SJSA1 (cell line): Measurements from ENCODE around the gene SF3B6. TPM values are rescaled to one million over a fixed set of nuclear protein-coding genes. Genes with fewer than 3 reads are reported as not detected.
"Not testable (repeated sequence)": the region's sequence is repeated elsewhere in the genome, so short reads cannot be mapped to it uniquely, and the experiment has no call there.

Experiments
- DNase-seq, 2 experiments: peaks; one replicate each; pipeline ENCODE4 v3.0.0-alpha.2; 2015 to 2020; ENCODE audit warnings: low spot score in 2 of 2, low read depth in 1 of 2
- H3K27ac ChIP-seq: fragments of 250-450 bp; sonication (Bioruptor Pico); 2 replicates; pipeline ENCODE4 v1.5.1; 2020; ENCODE audit warnings: mild to moderate bottlenecking, moderate library complexity
- H3K27me3 ChIP-seq: fragments of 250-450 bp; sonication (Bioruptor Pico); replicated peaks from 2 replicates; pipeline ENCODE4 v1.5.1; 2020; ENCODE audit warnings: mild to moderate bottlenecking, moderate library complexity
- H3K36me3 ChIP-seq: fragments of 250-450 bp; sonication (Bioruptor Pico); 2 replicates; pipeline ENCODE4 v1.5.1; 2020; ENCODE audit warnings: mild to moderate bottlenecking
- H3K4me1 ChIP-seq: fragments of 250-450 bp; sonication (Bioruptor Pico); replicated peaks from 2 replicates; pipeline ENCODE4 v1.6.1; 2021; ENCODE audit warnings: mild to moderate bottlenecking
- H3K4me3 ChIP-seq: fragments of 250-450 bp; sonication (Bioruptor Pico); 2 replicates; pipeline ENCODE4 v1.5.1; 2020; ENCODE audit warnings: mild to moderate bottlenecking
- H3K9me3 ChIP-seq: fragments of 250-450 bp; sonication (Bioruptor Pico); replicated peaks from 2 replicates; pipeline ENCODE4 v1.5.1; 2020; ENCODE audit warnings: mild to moderate bottlenecking
- total RNA-seq: library from RNA; depleted of rRNA; stranded (reverse); fragments of >200 nt; shearing (Covaris generic); gene quantifications from 2 replicates; pipeline ENCODE4 v1.2.3, GENCODE V29; 2014

Gene SF3B6
- total RNA-seq, 1 experiment from 2014 or later = 274 TPM

- H3K36me3 ChIP-seq = no peaks in the 10 kb centered on the region
- no peaks in the 10 kb centered on the region for H3K27me3 ChIP-seq
- no peaks in the 10 kb centered on the region for H3K9me3 ChIP-seq
- peaks cover 17% of the 10 kb centered on the region for H3K4me1 ChIP-seq
- H3K4me3 ChIP-seq = no peak overlapping the region
- DNase-seq = peak in 1 of 2 experiments; percentile 41
- H3K27ac ChIP-seq = no peak overlapping the region
Measured at GRCh38 chr2:24052951-24053350, 23.2 kb downstream of the SF3B6 start.

- no peaks in the 10 kb centered on the region for H3K36me3 ChIP-seq
- no peak overlapping the region for H3K27ac ChIP-seq
- no peaks in the 10 kb centered on the region for H3K27me3 ChIP-seq
- H3K4me1 ChIP-seq = peaks cover 20% of the 10 kb centered on the region
- H3K4me3 ChIP-seq = no peak overlapping the region
- DNase-seq = no peak
- no peaks in the 10 kb centered on the region for H3K9me3 ChIP-seq
Measured at GRCh38 chr2:24051833-24052232, 24.3 kb downstream of the SF3B6 start.

GRCh38 chr2:24050041-24050979, 25.8 kb downstream of the SF3B6 start:
- Histone ChIP-seq H3K27ac (no peak overlapping the region), H3K36me3 (no peaks in the 10 kb centered on the region), H3K27me3 (no peaks in the 10 kb centered on the region), H3K9me3 (no peaks in the 10 kb centered on the region), H3K4me3 (peak overlapping the region; percentile 56), H3K4me1 (peaks cover 24% of the 10 kb centered on the region)
- DNase-seq = peak in 1 of 2 experiments; percentile 33

- H3K4me3 ChIP-seq = peak within 1 kb of the TSS; percentile 56
- H3K9me3 ChIP-seq = no peaks in the 10 kb centered on the region
- H3K4me1 ChIP-seq = peaks cover 24% of the 10 kb centered on the region
- H3K27ac ChIP-seq = no peak within 1 kb of the TSS
- H3K27me3 ChIP-seq = no peaks in the 10 kb centered on the region
- no peaks in the 10 kb centered on the region for H3K36me3 ChIP-seq
- DNase-seq = peak; percentile 25 to 76
Measured at GRCh38 chr2:24049485-24050021, 26.6 kb downstream of the SF3B6 start, which contains the start of gene FKBP1B. Gene FKBP1B, plus strand, starts transcription at chr2:24049741. Its CDS starts 109 bp downstream, at chr2:24049850.

GRCh38 chr2:24048769-24049484, 27.2 kb downstream of the SF3B6 start:
- Histone ChIP-seq H3K27me3 (no peaks in the 10 kb centered on the region), H3K9me3 (no peaks in the 10 kb centered on the region), H3K36me3 (no peaks in the 10 kb centered on the region), H3K4me3 (peak overlapping the region; percentile 56), H3K4me1 (peaks cover 24% of the 10 kb centered on the region), H3K27ac (no peak overlapping the region)
- DNase-seq = no peak

- no peaks in the 10 kb centered on the region; the same call in 1 of the 2 replicates for H3K36me3 ChIP-seq
- H3K4me3 ChIP-seq = no peak overlapping the region
- no peaks in the 10 kb centered on the region for H3K27me3 ChIP-seq
- no peaks in the 10 kb centered on the region for H3K9me3 ChIP-seq
- H3K4me1 ChIP-seq = peaks cover 15% of the 10 kb centered on the region
- H3K27ac ChIP-seq = no peak overlapping the region
- DNase-seq = no peak
Measured at GRCh38 chr2:24047703-24048033, 28.5 kb downstream of the SF3B6 start.

- Histone ChIP-seq H3K9me3 (no peaks in the 10 kb centered on the region), H3K4me1 (peaks cover 13% of the 10 kb centered on the region), H3K36me3 (no peaks in the 10 kb centered on the region; the same call in 1 of the 2 replicates), H3K27me3 (no peaks in the 10 kb centered on the region), H3K27ac (peak within 1 kb of the TSS; percentile 24; the same call in 1 of the 2 replicates), H3K4me3 (peak within 1 kb of the TSS; percentile 54)
- DNase-seq = peak; percentile 91 to 98
Measured at GRCh38 chr2:24046930-24047702, 29.0 kb downstream of the SF3B6 start, which contains the start of gene WDCP. Gene WDCP, minus strand, starts transcription at chr2:24047391. Its CDS starts 7,897 bp downstream, at chr2:24039494.

- no peak overlapping the region; the same call in 1 of the 2 replicates for H3K27ac ChIP-seq
- no peak for DNase-seq
- no peaks in the 10 kb centered on the region for H3K9me3 ChIP-seq
Measured at GRCh38 chr2:24046599-24046929, 29.6 kb downstream of the SF3B6 start.

GRCh38 chr2:24045511-24046508, 30.3 kb downstream of the SF3B6 start:
- H3K27ac ChIP-seq = no peak overlapping the region
- DNase-seq = no peak
- H3K4me1 ChIP-seq = peaks cover 13% of the 10 kb centered on the region
- H3K9me3 ChIP-seq = no peaks in the 10 kb centered on the region
- H3K27me3 ChIP-seq = no peaks in the 10 kb centered on the region
- peak overlapping the region; percentile 54 for H3K4me3 ChIP-seq
- no peaks in the 10 kb centered on the region; the same call in 1 of the 2 replicates for H3K36me3 ChIP-seq

More at GRCh38 chr2:24046599-24046929, 29.6 kb downstream of the SF3B6 start:
- H3K4me3 ChIP-seq = peak overlapping the region; percentile 54
- H3K36me3 ChIP-seq = no peaks in the 10 kb centered on the region; the same call in 1 of the 2 replicates
- H3K4me1 ChIP-seq = peaks cover 13% of the 10 kb centered on the region
- H3K27me3 ChIP-seq = no peaks in the 10 kb centered on the region

- H3K4me3 ChIP-seq, DNase-seq: not testable (repeated sequence)
Measured at GRCh38 chr2:24043133-24043532, 33.0 kb downstream of the SF3B6 start.

GRCh38 chr2:24040511-24040910, 35.6 kb downstream of the SF3B6 start:
- Histone ChIP-seq H3K27me3 (no peaks in the 10 kb centered on the region), H3K4me3 (no peak overlapping the region), H3K27ac (no peak overlapping the region), H3K36me3 (peaks cover 34% of the 10 kb centered on the region), H3K9me3 (no peaks in the 10 kb centered on the region), H3K4me1 (no peaks in the 10 kb centered on the region)
- DNase-seq = no peak

More at GRCh38 chr2:24043133-24043532, 33.0 kb downstream of the SF3B6 start:
- H3K4me1 ChIP-seq, H3K27ac ChIP-seq, H3K9me3 ChIP-seq, H3K27me3 ChIP-seq: not testable (repeated sequence)
- peaks cover 17% of the 10 kb centered on the region for H3K36me3 ChIP-seq

- H3K27ac ChIP-seq = no peak overlapping the region
- H3K4me1 ChIP-seq = no peaks in the 10 kb centered on the region
- H3K27me3 ChIP-seq = no peaks in the 10 kb centered on the region
- H3K4me3 ChIP-seq = no peak overlapping the region
- no peak for DNase-seq
- peaks cover 34% of the 10 kb centered on the region for H3K36me3 ChIP-seq
- H3K9me3 ChIP-seq = no peaks in the 10 kb centered on the region
Measured at GRCh38 chr2:24038786-24039499, 37.2 kb downstream of the SF3B6 start.
